Stimulated activated CD4-positive, alpha-beta T cell treated with anti-CD3 and anti-CD28 coated beads, Interleukin-15, amount 100 ng/mL, for 1 hour (primary cell): Measurements from ENCODE around the gene NFE2L1.

ENCODE experiments used
- DNase-seq, 2 donors: peaks; one replicate each; pipeline ENCODE4 v3.0.0-alpha.2; 2020; ENCODE audit warnings: low read depth in 1 of 2, low spot score in 1 of 2

The NFE2L1 gene

DNA sequence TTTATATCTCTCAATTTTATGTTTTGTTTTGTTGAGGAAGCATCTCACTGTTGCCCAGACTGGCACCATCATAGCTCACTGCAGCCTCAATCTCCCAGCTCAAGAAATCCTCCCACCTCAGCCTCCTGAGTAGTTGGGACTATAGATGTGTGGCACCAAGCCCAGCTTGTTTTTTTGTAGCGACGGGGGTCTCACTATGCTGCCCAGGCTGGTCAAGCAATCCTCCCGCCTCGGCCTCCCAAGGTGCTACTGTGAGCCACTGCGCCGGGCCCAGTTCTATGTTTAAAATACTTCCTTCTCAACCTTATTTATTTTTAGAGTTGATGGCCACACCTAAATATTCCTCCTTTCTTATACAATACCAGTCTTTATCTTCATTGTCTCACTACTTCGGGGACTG is 1.9 kb upstream of the NFE2L1 start:
- no peak for DNase-seq

- no peak for DNase-seq
Measured at GRCh38 chr17:48047113-48047740, 932 bp upstream of the NFE2L1 start.

- DNase-seq, result no peak
Measured at GRCh38 chr17:48048384-48049126, 396 bp downstream of the NFE2L1 start.

- no peak for DNase-seq
Measured at GRCh38 chr17:48051283-48051682, 3.1 kb downstream of the NFE2L1 start.

DNA sequence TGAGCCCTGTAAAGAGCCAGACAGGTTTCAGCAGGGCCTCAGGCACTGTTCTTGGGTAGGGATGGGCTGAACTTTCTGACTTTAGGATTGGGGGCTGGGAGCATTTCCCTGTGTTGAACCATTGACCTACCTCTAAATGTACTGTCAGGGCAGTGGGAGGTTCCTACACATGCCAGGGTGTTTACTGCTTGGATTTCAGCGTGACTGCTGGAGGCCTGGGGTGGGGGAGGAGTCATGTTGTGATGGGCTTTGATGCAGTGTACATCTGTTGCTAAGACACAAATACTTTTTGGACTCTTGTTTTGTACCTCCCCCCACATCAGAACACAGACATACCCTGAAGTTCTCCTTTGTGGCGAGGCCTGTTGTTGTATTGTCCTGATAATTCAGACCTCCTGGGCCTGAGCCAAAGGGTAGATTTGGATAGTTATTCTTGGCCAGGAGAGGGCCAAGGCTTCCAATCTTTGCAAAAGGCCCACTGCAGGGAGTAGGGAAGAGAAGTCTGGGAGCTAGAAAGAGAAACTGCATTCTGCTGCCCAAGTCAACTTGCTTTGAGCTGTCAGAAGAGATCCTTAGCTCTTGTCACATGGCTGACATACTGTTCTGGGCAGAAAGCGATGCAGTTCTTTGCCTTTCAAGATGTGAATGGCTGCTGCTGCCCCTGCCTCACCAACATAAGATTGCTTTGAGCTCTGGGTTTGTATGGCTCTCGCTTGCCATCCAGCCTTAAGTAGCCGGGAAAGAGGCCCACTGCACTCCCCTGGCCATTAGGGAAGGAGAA is 3.7 kb downstream of the NFE2L1 start:
- no peak for DNase-seq

GRCh38 chr17:48052956-48053757 is 5.0 kb downstream of the NFE2L1 start:
- no peak for DNase-seq

DNA sequence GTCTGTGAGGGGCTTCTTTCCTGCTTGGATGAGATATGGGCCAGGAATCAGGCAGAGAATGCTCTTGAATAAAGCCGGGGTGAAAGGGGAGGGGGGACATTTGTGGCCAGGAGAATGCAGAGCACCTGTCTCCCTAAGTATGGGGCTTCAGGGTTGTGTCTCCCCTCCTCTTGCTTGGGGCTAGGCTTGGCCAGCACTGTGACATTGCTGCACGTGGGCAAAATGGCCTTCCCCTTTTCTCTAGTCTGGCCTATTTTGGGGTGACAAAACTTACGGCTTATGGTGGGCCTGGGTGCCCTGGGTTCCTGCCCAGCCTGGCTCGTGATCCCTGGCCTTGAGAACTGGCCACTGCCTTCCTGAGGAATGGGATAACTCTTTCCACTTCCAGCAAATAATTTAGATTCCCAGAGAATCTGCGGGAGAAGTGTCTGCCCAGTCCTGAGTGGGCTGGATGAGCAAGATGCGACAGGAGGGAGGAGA is 5.6 kb downstream of the NFE2L1 start:
- no peak for DNase-seq

- DNase-seq, result no peak
Measured at GRCh38 chr17:48054238-48055185, 6.4 kb downstream of the NFE2L1 start.

DNA sequence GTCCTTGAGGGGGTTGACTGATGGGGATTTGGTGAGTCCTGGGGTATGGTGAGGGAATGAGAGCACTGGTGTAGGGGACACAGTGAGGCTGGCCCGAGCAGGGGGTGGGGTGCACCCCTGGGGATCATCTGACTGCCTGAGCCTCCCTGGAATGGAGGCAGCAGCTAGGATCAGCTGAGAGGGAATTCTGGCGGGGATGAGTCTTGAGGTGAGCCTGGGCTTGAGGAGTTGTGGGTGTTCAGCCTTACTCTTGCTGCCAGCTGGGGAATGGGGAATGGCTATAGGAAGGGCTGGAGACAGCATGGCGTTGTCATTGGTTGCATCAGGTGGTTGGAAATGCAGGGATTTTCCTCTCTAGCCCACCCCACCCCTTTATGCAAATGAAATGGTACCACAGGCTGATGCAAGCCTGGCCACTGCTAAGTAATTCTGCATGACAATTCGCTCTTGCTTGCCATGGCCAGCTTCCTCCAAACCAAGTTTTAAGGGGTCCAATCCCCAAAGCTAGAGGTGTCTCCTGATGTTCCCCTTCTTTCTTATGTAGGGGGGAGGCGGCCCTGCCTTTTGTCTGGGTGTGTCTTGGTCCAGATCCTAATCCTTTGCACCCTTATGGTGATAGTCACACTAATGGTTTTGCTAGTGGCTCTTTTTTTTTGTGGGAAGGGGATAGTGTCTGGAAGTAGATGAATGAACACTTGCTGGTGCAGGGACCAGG is 7.5 kb downstream of the NFE2L1 start:
- no peak for DNase-seq

DNA sequence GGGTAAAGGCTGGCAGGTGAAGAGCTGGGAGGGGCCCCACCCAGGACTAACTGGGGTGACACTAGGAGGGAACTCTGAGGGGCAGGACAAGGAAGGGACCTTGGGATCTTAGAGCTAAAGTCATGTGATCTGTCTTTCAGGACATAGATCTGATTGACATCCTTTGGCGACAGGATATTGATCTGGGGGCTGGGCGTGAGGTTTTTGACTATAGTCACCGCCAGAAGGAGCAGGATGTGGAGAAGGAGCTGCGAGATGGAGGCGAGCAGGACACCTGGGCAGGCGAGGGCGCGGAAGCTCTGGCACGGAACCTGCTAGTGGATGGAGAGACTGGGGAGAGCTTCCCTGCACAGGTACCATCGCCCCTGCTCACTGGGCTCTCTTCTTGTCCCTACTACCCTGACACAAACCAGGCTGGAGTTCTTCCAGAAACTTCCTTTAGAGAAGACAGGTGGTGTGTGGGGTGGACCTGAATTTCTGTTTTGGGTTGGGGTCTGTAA is 8.1 kb downstream of the NFE2L1 start:
- DNase-seq, result no peak

GRCh38 chr17:48056879-48057278 is 8.7 kb downstream of the NFE2L1 start:
- DNase-seq, result no peak

DNA sequence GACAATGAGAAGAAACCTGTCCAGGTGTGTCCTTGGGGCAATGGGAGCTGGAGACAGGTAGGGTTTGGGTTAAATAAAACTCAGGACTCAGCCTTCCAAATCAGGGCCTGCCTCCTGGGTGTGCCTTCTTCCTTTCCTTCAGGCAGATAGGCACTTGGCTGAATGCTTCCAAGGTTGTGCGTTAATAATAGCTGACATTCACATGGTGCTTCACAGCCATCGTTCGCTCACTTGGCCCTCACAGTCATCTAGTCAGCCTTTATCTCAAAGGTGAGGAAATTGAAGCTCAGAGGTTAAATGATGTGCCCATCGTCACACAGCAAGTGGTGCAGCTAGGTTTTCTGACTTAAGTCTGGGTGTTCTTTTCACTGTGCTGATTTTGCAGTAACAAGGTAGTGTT is 9.5 kb downstream of the NFE2L1 start:
- DNase-seq, result no peak

DNA sequence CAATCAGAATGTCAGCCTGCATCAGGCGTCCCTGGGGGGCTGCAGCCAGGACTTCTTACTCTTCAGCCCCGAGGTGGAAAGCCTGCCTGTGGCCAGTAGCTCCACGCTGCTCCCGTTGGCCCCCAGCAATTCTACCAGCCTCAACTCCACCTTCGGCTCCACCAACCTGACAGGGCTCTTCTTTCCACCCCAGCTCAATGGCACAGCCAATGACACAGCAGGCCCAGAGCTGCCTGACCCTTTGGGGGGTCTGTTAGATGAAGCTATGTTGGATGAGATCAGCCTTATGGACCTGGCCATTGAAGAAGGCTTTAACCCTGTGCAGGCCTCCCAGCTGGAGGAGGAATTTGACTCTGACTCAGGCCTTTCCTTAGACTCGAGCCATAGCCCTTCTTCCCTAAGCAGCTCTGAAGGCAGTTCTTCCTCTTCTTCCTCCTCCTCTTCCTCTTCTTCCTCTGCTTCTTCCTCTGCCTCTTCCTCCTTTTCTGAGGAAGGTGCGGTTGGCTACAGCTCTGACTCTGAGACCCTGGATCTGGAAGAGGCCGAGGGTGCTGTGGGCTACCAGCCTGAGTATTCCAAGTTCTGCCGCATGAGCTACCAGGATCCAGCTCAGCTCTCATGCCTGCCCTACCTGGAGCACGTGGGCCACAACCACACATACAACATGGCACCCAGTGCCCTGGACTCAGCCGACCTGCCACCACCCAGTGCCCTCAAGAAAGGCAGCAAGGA is 10.4 kb downstream of the NFE2L1 start:
- no peak for DNase-seq

DNA sequence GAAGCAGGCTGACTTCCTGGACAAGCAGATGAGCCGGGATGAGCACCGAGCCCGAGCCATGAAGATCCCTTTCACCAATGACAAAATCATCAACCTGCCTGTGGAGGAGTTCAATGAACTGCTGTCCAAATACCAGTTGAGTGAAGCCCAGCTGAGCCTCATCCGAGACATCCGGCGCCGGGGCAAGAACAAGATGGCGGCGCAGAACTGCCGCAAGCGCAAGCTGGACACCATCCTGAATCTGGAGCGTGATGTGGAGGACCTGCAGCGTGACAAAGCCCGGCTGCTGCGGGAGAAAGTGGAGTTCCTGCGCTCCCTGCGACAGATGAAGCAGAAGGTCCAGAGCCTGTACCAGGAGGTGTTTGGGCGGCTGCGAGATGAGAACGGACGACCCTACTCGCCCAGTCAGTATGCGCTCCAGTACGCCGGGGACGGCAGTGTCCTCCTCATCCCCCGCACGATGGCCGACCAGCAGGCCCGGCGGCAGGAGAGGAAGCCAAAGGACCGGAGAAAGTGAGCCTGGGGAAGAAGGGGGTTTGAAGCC is 11.0 kb downstream of the NFE2L1 start:
- no peak for DNase-seq

DNA sequence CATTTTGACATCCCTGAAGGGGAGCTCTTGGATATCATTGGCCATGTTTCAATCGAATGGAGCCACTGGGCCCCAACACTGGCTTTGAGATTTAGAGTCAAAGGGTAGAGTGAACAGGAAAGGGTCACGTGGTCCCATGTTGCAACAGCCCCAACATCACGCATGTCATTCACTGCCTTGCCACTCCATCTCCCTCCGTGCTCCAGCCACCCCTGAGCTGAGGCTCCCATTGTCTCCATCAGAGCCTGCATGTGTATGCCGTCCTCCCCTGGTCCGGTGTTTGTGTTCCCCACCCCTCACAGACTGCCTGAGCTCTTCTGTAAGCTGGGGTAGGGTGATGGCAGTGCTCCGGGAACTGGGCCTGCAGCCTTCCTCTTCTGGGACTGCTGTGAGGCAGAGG is 12.1 kb downstream of the NFE2L1 start:
- DNase-seq, result no peak

GRCh38 chr17:48062273-48062672 is 14.1 kb downstream of the NFE2L1 start:
- no peak for DNase-seq

GRCh38 chr17:48064638-48065037 is 16.5 kb downstream of the NFE2L1 start:
- DNase-seq, result no peak

GRCh38 chr17:48066192-48066591 is 18.0 kb downstream of the NFE2L1 start:
- no peak for DNase-seq
